Esophagus squamous epithelium (tissue), 5 donors: ENCODE measurements around the gene KCNH3. TPM values are rescaled to one million over a fixed set of nuclear protein-coding genes. Genes with fewer than 3 reads are reported as not detected.
"Not testable (repeated sequence)": the region's sequence is repeated elsewhere in the genome, so short reads cannot be mapped to it uniquely, and the experiment has no call there.

Experiments
- DNase-seq: peaks from one replicate; lab custom pipeline; 2025; lab: John Stamatoyannopoulos, UW
- H3K27ac ChIP-seq, 4 donors: fragments of 200-600 bp; sonication (generic); one replicate each; pipeline ENCODE4 v1.5.1; 2016 to 2019; ENCODE audit warnings: mild to moderate bottlenecking in 1 of 4
- H3K27me3 ChIP-seq, 4 donors: fragments of 200-600 bp; sonication (generic); 1 replicate in 3 of 4; 2 replicates in 1 of 4; pipeline versions ENCODE4 v1.5.1 to v1.6.0; 2017 to 2021; ENCODE audit warnings: antibody characterized with exemption in 1 of 4
- H3K36me3 ChIP-seq, 3 donors: fragments of 200-600 bp; sonication (generic); one replicate each; pipeline ENCODE4 v1.5.1; 2016 to 2019
- H3K4me1 ChIP-seq, 3 donors: fragments of 200-600 bp; sonication (generic); one replicate each; pipeline ENCODE4 v1.5.1; 2017 to 2019
- H3K4me3 ChIP-seq, 4 donors: fragments of 200-600 bp; sonication (generic); 1 replicate in 3 of 4; 2 replicates in 1 of 4; pipeline ENCODE4 v1.5.1; 2016 to 2019; ENCODE audit warnings: mild to moderate bottlenecking in 2 of 4, moderate library complexity in 1 of 4
- H3K9me3 ChIP-seq, 3 donors: fragments of 200-600 bp; sonication (generic); one replicate each; pipeline ENCODE4 v1.5.1; 2016 to 2019
- CTCF ChIP-seq, 6 experiments: fragments of 450-650 bp in 4 of 6; fragments of 200-600 bp in 2 of 6; sonication (generic) in 2 of 6; IDR thresholded peaks; one replicate each; pipeline ENCODE4 v1.5.1; 2016 to 2019; ENCODE audit warnings: antibody characterized with exemption in 6 of 6, mild to moderate bottlenecking in 4 of 6, moderate library complexity in 4 of 6
- POLR2A ChIP-seq, 4 donors: fragments of 450-650 bp; IDR thresholded peaks; one replicate each; pipeline ENCODE4 v1.6.1; 2017; ENCODE audit warnings: antibody characterized with exemption in 4 of 4, mild to moderate bottlenecking in 4 of 4, moderate library complexity in 3 of 4
- WGBS, 2 donors: methylation state at CpG; one replicate each; pipeline ENCODE4 v1.1.5; 2018; 5-methylcytosine and 5-hydroxymethylcytosine counted together
- intact Hi-C: fragments of 100-400 bp; cut with DNase I; formaldehyde crosslinking; loops from one replicate; pipeline ENCODE4 v1.15.0; 2022
- total RNA-seq, 4 donors: library from RNA; depleted of rRNA; stranded (reverse); fragments of >200 nt; gene quantifications; one replicate each; pipeline ENCODE4 v1.1.0, GENCODE V29; 2016
- donor health status: DM: yes; HTN: yes; CAD: no.

KCNH3 gene
- total RNA-seq, 4 donors from 2014 or later: 0.38 TPM; not detected in 3

- no peak for DNase-seq
- peaks cover 0 to 7% (median 0%) of the 10 kb centered on the region in 3 donors for H3K36me3 ChIP-seq
- H3K27me3 ChIP-seq: no peaks in the 10 kb centered on the region
- no peak for TF ChIP-seq POLR2A (IDR thresholded peaks at IDR 0.05)
- intact Hi-C loops: loop anchor here (5.0 kb wide), 1 partner anchor 138 kb away; the partner anchor contains the start of gene SPATS2
- H3K9me3 ChIP-seq: no peaks in the 10 kb centered on the region
- H3K4me1 ChIP-seq: peaks cover 0 to 13% (median 0%) of the 10 kb centered on the region in 3 donors
- H3K4me3 ChIP-seq: no peak overlapping the region
- H3K27ac ChIP-seq: no peak overlapping the region
Measured at GRCh38 chr12:49505672-49506071, 33.2 kb upstream of the KCNH3 start.

GRCh38 chr12:49507139-49507538 lies 31.7 kb upstream of the KCNH3 start:
- 83 to 90% methylated on average over 4 of the region's 4 CpGs for WGBS, 2 donors

GRCh38 chr12:49509681-49510080 lies 29.1 kb upstream of the KCNH3 start:
- not testable (repeated sequence) for H3K27me3 ChIP-seq, H3K27ac ChIP-seq, H3K4me3 ChIP-seq, H3K36me3 ChIP-seq, H3K9me3 ChIP-seq, H3K4me1 ChIP-seq, DNase-seq
- 92% methylated on average over 8 of the region's 8 CpGs for WGBS, 2 donors
- intact Hi-C loops: loop anchor here (5.0 kb wide), 2 partner anchors 142 to 152 kb away; partner anchors contain the start of gene SPATS2

More at GRCh38 chr12:49507139-49507538, 31.7 kb upstream of the KCNH3 start:
- Histone ChIP-seq H3K27me3 (no peaks in the 10 kb centered on the region), H3K36me3 (no peaks in the 10 kb centered on the region), H3K9me3 (no peaks in the 10 kb centered on the region), H3K27ac (no peak overlapping the region), H3K4me3 (no peak overlapping the region), H3K4me1 (peaks cover 0 to 13% (median 0%) of the 10 kb centered on the region in 3 donors)
- intact Hi-C loops: loop anchor here (5.0 kb wide), 1 partner anchor 140 kb away; the partner anchor contains the start of gene SPATS2
- DNase-seq: no peak
- no peak for TF ChIP-seq CTCF (IDR thresholded peaks at IDR 0.05)
- no peak for TF ChIP-seq POLR2A (IDR thresholded peaks at IDR 0.05)

- DNase-seq: no peak
- TF ChIP-seq CTCF (IDR thresholded peaks at IDR 0.05) (no peak), POLR2A (IDR thresholded peaks at IDR 0.05) (no peak)
- H3K9me3 ChIP-seq: no peaks in the 10 kb centered on the region
- H3K27me3 ChIP-seq: no peaks in the 10 kb centered on the region
- no peaks in the 10 kb centered on the region for H3K36me3 ChIP-seq
- intact Hi-C loops: loop anchor here (5.0 kb wide), 1 partner anchor 154 kb away; no protein-coding TSS in a partner anchor
- no peak overlapping the region for H3K27ac ChIP-seq
- H3K4me1 ChIP-seq: no peaks in the 10 kb centered on the region
- H3K4me3 ChIP-seq: no peak overlapping the region
Measured at GRCh38 chr12:49511410-49511809, 27.4 kb upstream of the KCNH3 start.

- H3K4me3 ChIP-seq: no peak overlapping the region
- DNase-seq: no peak
- no peak for TF ChIP-seq CTCF (IDR thresholded peaks at IDR 0.05)
- no peak for TF ChIP-seq POLR2A (IDR thresholded peaks at IDR 0.05)
- no peaks in the 10 kb centered on the region for H3K4me1 ChIP-seq
- intact Hi-C loops: loop anchor here (5.0 kb wide), 1 partner anchor 155 kb away; no protein-coding TSS in a partner anchor
- no peak overlapping the region for H3K27ac ChIP-seq
- H3K9me3 ChIP-seq: no peaks in the 10 kb centered on the region
- no peaks in the 10 kb centered on the region for H3K27me3 ChIP-seq
- 71 to 75% methylated on average over 1 of the region's 1 CpG for WGBS, 2 donors
- no peaks in the 10 kb centered on the region for H3K36me3 ChIP-seq
Measured at GRCh38 chr12:49512546-49512945, 26.3 kb upstream of the KCNH3 start.

- intact Hi-C loops: no loop called here
- no peak for DNase-seq
- H3K27ac ChIP-seq: no peak overlapping the region
- H3K27me3 ChIP-seq: no peaks in the 10 kb centered on the region
- H3K4me3 ChIP-seq: no peak overlapping the region
- WGBS, 2 donors: 42 to 46% methylated on average over 5 of the region's 5 CpGs
- no peaks in the 10 kb centered on the region for H3K4me1 ChIP-seq
- no peaks in the 10 kb centered on the region for H3K9me3 ChIP-seq
- TF ChIP-seq CTCF (IDR thresholded peaks at IDR 0.05) (no peak), POLR2A (IDR thresholded peaks at IDR 0.05) (no peak)
- H3K36me3 ChIP-seq: peaks cover 0 to 4% (median 0%) of the 10 kb centered on the region in 3 donors
Measured at GRCh38 chr12:49515266-49515665, 23.6 kb upstream of the KCNH3 start.
